Choroid plexus epithelial cell (primary cell): ENCODE data around the gene CCR3.

Experiments used
- DNase-seq: peaks from one replicate; pipeline ENCODE4 v3.0.0-alpha.2; 2010; ENCODE audit warnings: low read depth
- H3K4me3 ChIP-seq: 2 replicates; pipeline ENCODE4 v1.5.1; 2011; ENCODE audit warnings: low read depth, mild to moderate bottlenecking, control low read depth, low read length, moderate library complexity
- TF ChIP-seq, protein P1 (sequence below): conservative IDR thresholded peaks from 2 replicates; pipeline ENCODE4 v1.5.1; 2011; ENCODE audit warnings: low read depth, mild to moderate bottlenecking, control low read depth, inconsistent platforms, low read length, moderate library complexity

The CCR3 gene

DNA sequence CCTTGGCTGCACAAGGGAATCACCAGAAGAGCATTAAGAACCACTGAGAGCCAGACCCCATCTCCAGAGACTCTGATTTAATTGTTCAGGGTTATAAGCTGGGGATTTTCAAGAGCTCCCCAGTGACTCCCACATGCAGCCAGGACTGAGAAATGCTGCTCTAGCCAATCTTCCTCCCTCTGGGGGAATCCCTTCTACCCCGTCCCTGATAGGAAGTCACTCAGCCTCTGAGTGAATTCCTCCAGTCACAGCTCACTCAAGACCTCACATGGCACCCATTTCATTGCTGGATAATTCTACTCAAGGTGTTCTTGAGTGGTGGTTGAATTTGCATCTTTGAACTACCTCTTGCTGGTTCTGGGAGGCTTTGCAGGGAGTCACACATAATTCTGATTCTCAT lies 10.7 kb downstream of the CCR3 start:
- no peak overlapping the region for H3K4me3 ChIP-seq
- TF ChIP-seq, protein P1, sequence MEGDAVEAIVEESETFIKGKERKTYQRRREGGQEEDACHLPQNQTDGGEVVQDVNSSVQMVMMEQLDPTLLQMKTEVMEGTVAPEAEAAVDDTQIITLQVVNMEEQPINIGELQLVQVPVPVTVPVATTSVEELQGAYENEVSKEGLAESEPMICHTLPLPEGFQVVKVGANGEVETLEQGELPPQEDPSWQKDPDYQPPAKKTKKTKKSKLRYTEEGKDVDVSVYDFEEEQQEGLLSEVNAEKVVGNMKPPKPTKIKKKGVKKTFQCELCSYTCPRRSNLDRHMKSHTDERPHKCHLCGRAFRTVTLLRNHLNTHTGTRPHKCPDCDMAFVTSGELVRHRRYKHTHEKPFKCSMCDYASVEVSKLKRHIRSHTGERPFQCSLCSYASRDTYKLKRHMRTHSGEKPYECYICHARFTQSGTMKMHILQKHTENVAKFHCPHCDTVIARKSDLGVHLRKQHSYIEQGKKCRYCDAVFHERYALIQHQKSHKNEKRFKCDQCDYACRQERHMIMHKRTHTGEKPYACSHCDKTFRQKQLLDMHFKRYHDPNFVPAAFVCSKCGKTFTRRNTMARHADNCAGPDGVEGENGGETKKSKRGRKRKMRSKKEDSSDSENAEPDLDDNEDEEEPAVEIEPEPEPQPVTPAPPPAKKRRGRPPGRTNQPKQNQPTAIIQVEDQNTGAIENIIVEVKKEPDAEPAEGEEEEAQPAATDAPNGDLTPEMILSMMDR, result no peak
- no peak for DNase-seq

DNA sequence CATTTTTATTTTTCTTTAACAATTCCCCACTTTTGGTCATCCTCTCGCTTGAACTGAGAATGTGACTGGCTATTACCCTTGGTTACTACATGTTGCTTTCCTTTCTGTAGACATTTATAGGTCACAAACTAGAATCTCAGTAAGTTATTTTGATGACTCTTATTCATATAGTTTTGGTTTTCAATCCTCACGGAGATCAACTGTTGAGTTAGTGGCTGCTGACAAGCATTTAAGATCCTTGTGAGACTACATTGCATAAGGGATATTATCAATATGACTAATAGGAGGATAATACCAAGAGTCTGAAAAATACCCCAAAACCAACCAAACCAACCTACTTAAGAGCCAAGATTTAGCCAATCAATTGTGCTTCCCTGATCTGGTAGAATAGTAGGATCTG lies 16.3 kb downstream of the CCR3 start:
- DNase-seq, result no peak
- no peak overlapping the region for H3K4me3 ChIP-seq
- TF ChIP-seq, protein P1, result no peak

DNA sequence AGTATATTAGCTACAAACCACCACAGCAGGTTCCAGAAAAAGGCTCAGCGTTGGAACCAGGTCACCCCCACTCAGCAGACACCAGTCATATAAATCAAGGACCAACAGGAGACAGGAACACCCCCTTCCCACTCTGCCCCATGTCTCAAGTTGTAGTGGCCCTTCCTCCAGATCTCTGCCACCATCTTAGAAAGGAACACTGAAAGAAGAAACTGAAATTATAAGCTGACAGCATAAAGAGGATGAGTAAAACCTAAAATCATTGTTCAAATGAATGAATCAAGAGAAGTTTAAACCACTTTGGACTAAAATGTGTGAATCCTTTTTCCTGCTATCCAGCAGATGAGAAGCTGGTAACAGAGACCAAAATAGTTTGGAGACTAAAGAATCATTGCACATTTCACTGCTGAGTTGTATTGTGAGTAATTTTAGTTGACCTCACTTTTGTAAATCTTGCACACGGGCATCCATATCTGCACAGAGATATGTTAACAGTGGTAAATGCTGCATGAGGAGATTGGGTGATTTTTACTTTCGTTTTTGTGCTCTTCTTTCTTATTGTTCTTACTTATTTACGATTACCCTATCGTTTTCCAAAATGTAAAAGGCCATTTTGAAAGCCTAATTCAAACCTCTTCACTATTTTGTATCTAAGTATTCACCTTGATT lies 19.8 kb downstream of the CCR3 start:
- no peak overlapping the region for H3K4me3 ChIP-seq
- TF ChIP-seq, protein P1, result no peak
- no peak for DNase-seq

DNA sequence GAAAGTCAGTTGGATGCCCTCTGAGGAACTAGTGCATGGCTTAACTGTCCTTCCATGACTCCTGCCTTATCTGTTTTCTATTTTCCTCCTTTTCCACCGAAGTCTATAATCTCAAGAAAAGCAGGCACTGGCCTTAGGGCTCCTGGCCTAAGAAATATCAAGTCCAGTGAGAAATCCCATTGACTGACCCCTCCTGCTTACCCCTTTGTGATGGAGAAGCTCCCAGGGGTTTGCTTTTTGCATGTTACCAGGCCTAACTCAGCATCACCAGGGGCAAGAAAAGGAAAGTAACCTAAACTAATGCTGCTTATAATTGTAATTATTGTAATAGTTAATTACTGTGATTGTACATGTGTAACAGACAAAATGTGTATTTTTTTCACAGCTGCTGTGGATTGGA lies 21.7 kb downstream of the CCR3 start:
- TF ChIP-seq, protein P1, result no peak
- DNase-seq, result no peak
- no peak overlapping the region for H3K4me3 ChIP-seq

DNA sequence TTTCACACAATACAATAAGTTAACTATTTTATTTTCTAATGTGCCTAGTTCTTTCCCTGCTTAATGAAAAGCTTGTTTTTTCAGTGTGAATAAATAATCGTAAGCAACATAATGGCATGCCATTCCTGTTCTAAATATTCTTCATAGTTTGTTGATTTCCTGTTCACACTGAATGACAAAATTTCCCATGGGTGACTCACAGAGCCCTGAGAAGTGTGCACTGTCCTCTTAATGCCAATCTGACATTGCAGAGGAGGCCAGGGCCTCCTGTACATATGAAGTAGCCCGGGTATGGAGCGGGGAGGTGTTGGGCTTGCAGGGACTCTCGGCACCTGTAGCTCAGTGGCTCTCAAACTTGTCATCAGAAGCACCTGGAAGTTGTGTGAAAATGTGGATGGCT lies 24.3 kb downstream of the CCR3 start:
- TF ChIP-seq, protein P1, result no peak
- no peak for DNase-seq
- no peak overlapping the region for H3K4me3 ChIP-seq

DNA sequence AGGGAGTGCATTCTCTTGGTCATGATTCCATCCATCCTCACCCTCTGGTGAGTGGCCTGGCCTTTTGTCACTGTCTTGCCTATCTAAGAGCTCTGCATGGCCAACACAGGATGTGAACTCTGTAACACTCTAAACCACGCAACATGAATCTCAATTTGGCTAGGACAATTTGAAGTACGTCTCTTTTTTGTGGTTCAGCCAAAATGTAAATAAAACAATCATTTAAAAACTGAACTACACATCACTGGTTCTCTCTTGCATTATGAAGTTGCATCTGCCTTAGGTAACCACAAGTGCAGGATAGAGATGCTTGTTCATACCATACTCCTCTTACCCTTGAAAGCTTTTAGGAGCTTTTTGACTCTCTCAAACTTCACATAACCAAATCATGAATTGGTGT lies 27.3 kb downstream of the CCR3 start:
- TF ChIP-seq, protein P1, result no peak
- DNase-seq, result no peak
- no peak overlapping the region for H3K4me3 ChIP-seq

DNA sequence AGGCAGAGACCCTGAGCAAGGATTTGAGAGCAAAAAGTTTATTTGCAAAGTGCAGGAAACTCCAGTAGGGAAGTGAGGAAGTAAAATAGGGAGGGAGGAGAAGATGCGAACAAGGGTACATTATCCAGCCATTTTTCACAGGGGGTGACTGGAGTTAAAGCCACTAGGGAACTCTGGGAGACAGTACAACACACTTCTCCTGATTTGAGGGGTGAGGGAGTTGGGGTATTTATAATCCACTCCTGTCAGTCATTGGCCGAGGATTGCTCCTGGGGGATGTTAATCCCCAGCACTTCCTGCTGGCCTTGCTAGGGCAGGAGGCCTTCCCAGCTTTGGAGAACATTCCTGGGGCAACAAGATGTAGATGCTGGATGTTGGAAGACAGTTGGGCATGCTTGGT lies 28.2 kb downstream of the CCR3 start:
- DNase-seq, result no peak
- H3K4me3 ChIP-seq, result no peak overlapping the region
- TF ChIP-seq, protein P1, result no peak
